ENCODE measurements around the gene CA10.

The CA10 gene

DNA sequence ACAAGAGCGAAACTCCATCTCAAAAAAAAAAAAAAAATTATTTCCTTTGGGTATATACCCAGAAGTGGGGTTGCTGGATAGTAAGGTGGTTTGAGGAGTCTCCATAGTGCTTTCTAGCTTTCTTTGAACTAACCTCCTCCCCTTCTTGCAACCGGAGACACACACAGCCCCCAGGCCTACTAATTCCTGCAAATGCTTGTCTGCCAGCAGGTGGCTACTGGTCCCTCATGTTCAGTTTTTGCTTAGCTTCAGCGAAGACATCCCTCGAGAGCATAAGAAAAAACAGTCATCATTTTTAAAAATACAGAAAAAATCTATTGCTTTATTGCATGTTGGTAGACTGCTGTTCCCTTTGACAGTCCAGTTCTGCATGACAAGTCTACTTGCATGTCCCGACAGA lies 459.2 kb downstream of the CA10 start:
- H4K20me1 ChIP-seq (ENCODE audit: insufficient read depth, low read length, poor library complexity, severe bottlenecking): no peaks in the 10 kb centered on the region
- H3K4me3 ChIP-seq (ENCODE audit: low read length, poor library complexity, severe bottlenecking): no peak overlapping the region
- H3K4me1 ChIP-seq (ENCODE audit: insufficient read depth, low read length, poor library complexity, severe bottlenecking): no peaks in the 10 kb centered on the region
- no peak overlapping the region for H3K9ac ChIP-seq (ENCODE audit: low read depth, low read length, poor library complexity, severe bottlenecking)
- no peaks in the 10 kb centered on the region for H3K79me2 ChIP-seq (ENCODE audit: insufficient read depth, low read length)
- no peaks in the 10 kb centered on the region for H3K9me2 ChIP-seq (replicated peaks; ENCODE audit: low read depth, low read length)
- H2AFZ ChIP-seq (ENCODE audit: low read length): no peak overlapping the region
- H3K27me3 ChIP-seq (ENCODE audit: insufficient read depth, low read length, poor library complexity, severe bottlenecking): no peaks in the 10 kb centered on the region
- H3K9me3 ChIP-seq (ENCODE audit: insufficient read depth, low read depth, low read length): peaks cover 4% of the 10 kb centered on the region; the same call in 1 of the 2 replicates
- no peak overlapping the region for H3K4me2 ChIP-seq (ENCODE audit: low read depth, low read length, poor library complexity, severe bottlenecking)
- TF ChIP-seq, protein P1, sequence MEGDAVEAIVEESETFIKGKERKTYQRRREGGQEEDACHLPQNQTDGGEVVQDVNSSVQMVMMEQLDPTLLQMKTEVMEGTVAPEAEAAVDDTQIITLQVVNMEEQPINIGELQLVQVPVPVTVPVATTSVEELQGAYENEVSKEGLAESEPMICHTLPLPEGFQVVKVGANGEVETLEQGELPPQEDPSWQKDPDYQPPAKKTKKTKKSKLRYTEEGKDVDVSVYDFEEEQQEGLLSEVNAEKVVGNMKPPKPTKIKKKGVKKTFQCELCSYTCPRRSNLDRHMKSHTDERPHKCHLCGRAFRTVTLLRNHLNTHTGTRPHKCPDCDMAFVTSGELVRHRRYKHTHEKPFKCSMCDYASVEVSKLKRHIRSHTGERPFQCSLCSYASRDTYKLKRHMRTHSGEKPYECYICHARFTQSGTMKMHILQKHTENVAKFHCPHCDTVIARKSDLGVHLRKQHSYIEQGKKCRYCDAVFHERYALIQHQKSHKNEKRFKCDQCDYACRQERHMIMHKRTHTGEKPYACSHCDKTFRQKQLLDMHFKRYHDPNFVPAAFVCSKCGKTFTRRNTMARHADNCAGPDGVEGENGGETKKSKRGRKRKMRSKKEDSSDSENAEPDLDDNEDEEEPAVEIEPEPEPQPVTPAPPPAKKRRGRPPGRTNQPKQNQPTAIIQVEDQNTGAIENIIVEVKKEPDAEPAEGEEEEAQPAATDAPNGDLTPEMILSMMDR (conservative IDR thresholded peaks at IDR 0.05; ENCODE audit: low read length): no peak
- no peak for TF ChIP-seq EZH2phosphoT487 (IDR thresholded peaks at IDR 0.05; ENCODE audit: borderline replicate concordance)
- H3K36me3 ChIP-seq (ENCODE audit: insufficient read depth, low read length): no peaks in the 10 kb centered on the region
- no peaks in the 10 kb centered on the region for H3F3A ChIP-seq (ENCODE audit: low read depth)

- Histone ChIP-seq H3K36me3 (ENCODE audit: insufficient read depth, low read length) (no peaks in the 10 kb centered on the region), H3K9ac (ENCODE audit: low read depth, low read length, poor library complexity, severe bottlenecking) (no peak overlapping the region), H3K4me1 (ENCODE audit: insufficient read depth, low read length, poor library complexity, severe bottlenecking) (no peaks in the 10 kb centered on the region), H3K9me3 (ENCODE audit: insufficient read depth, low read depth, low read length) (peaks cover 6% of the 10 kb centered on the region; the same call in 1 of the 2 replicates), H3K27me3 (ENCODE audit: insufficient read depth, low read length, poor library complexity, severe bottlenecking) (no peaks in the 10 kb centered on the region), H2AFZ (ENCODE audit: low read length) (no peak overlapping the region), H4K20me1 (ENCODE audit: insufficient read depth, low read length, poor library complexity, severe bottlenecking) (no peaks in the 10 kb centered on the region), H3K9me2 (replicated peaks; ENCODE audit: low read depth, low read length) (no peaks in the 10 kb centered on the region), H3F3A (ENCODE audit: low read depth) (no peaks in the 10 kb centered on the region), H3K79me2 (ENCODE audit: insufficient read depth, low read length) (no peaks in the 10 kb centered on the region), H3K4me2 (ENCODE audit: low read depth, low read length, poor library complexity, severe bottlenecking) (no peak overlapping the region), H3K4me3 (ENCODE audit: low read length, poor library complexity, severe bottlenecking) (no peak overlapping the region)
- no peak for TF ChIP-seq EZH2phosphoT487 (IDR thresholded peaks at IDR 0.05; ENCODE audit: borderline replicate concordance)
- TF ChIP-seq, protein P1 (conservative IDR thresholded peaks at IDR 0.05; ENCODE audit: low read length): no peak
These were observed 465.6 kb downstream of the CA10 start for GRCh38 chr17:51692917-51693316.

GRCh38 chr17:51687887-51688286 lies 470.6 kb downstream of the CA10 start:
- no peak for TF ChIP-seq EZH2phosphoT487 (IDR thresholded peaks at IDR 0.05; ENCODE audit: borderline replicate concordance)
- TF ChIP-seq, protein P1 (conservative IDR thresholded peaks at IDR 0.05; ENCODE audit: low read length): no peak
- no peak overlapping the region for H3K4me2 ChIP-seq (ENCODE audit: low read depth, low read length, poor library complexity, severe bottlenecking)
- H3K9me3 ChIP-seq (ENCODE audit: insufficient read depth, low read depth, low read length): no peaks in the 10 kb centered on the region
- no peak overlapping the region for H3K9ac ChIP-seq (ENCODE audit: low read depth, low read length, poor library complexity, severe bottlenecking)
- H2AFZ ChIP-seq (ENCODE audit: low read length): no peak overlapping the region
- no peak overlapping the region for H3K4me3 ChIP-seq (ENCODE audit: low read length, poor library complexity, severe bottlenecking)
- H3K4me1 ChIP-seq (ENCODE audit: insufficient read depth, low read length, poor library complexity, severe bottlenecking): no peaks in the 10 kb centered on the region
- no peaks in the 10 kb centered on the region for H3K36me3 ChIP-seq (ENCODE audit: insufficient read depth, low read length)
- H3K79me2 ChIP-seq (ENCODE audit: insufficient read depth, low read length): no peaks in the 10 kb centered on the region
- H4K20me1 ChIP-seq (ENCODE audit: insufficient read depth, low read length, poor library complexity, severe bottlenecking): no peaks in the 10 kb centered on the region
- no peaks in the 10 kb centered on the region for H3F3A ChIP-seq (ENCODE audit: low read depth)
- H3K9me2 ChIP-seq (replicated peaks; ENCODE audit: low read depth, low read length): no peaks in the 10 kb centered on the region
- H3K27me3 ChIP-seq (ENCODE audit: insufficient read depth, low read length, poor library complexity, severe bottlenecking): no peaks in the 10 kb centered on the region
